GM18508 (cell line): Measurements from ENCODE around the gene SSX5.
"Not testable (repeated sequence)": the region's sequence is repeated elsewhere in the genome, so short reads cannot be mapped to it uniquely, and the experiment has no call there.

ENCODE experiments used
- ATAC-seq: cut with Tn5 transposase; IDR thresholded peaks from one replicate; pipeline ENCODE4 v1.9.1; 2021; ENCODE audit warnings: moderate number of reproducible peaks; ENCODE audit not compliant: insufficient read depth, unreplicated experiment

The SSX5 gene

GRCh38 chrX:48196745-48197201, at the start of gene SSX5:
Gene SSX5 (minus strand): TSS chrX:48196795. CDS start chrX:48195358, 1,437 bp downstream.
- ATAC-seq, result no peak

- not testable (repeated sequence) for ATAC-seq
Observed at GRCh38 chrX:48224196-48224595, 27.6 kb upstream of the SSX5 start.

- ATAC-seq, result not testable (repeated sequence)
Observed at GRCh38 chrX:48214341-48214740, 17.7 kb upstream of the SSX5 start.

- ATAC-seq, result not testable (repeated sequence)
Observed at GRCh38 chrX:48190024-48190423, 6.6 kb downstream of the SSX5 start.

- not testable (repeated sequence) for ATAC-seq
Observed at GRCh38 chrX:48181882-48182281, 14.7 kb downstream of the SSX5 start.

- no peak for ATAC-seq
Observed at GRCh38 chrX:48180811-48181210, 15.8 kb downstream of the SSX5 start.

GRCh38 chrX:48179691-48180090, 16.9 kb downstream of the SSX5 start:
- no peak for ATAC-seq

GRCh38 chrX:48166322-48166721, 30.3 kb downstream of the SSX5 start:
- ATAC-seq, result not testable (repeated sequence)

GRCh38 chrX:48165241-48165640, 31.4 kb downstream of the SSX5 start:
- ATAC-seq, result no peak

GRCh38 chrX:48156014-48156413, 40.6 kb downstream of the SSX5 start:
- ATAC-seq, result no peak

GRCh38 chrX:48154796-48155195, 41.8 kb downstream of the SSX5 start:
- ATAC-seq, result no peak

- no peak for ATAC-seq
Observed at GRCh38 chrX:48153769-48154168, 42.8 kb downstream of the SSX5 start.

GRCh38 chrX:48142697-48143096, 53.9 kb downstream of the SSX5 start:
- not testable (repeated sequence) for ATAC-seq

- not testable (repeated sequence) for ATAC-seq
Observed at GRCh38 chrX:48141810-48142508, 54.6 kb downstream of the SSX5 start.

GRCh38 chrX:48139076-48139475, 57.5 kb downstream of the SSX5 start:
- ATAC-seq, result not testable (repeated sequence)
